K562 (cell line): ENCODE results near the gene WDFY2. TPM values are rescaled to one million over a fixed set of nuclear protein-coding genes. Genes with fewer than 3 reads are reported as not detected.

Source experiments
- ATAC-seq: fragments of 200-7000 bp; cut with Tn5 transposase; 3 replicates; pipeline ENCODE4 v1.9.1; 2020; ENCODE audit warnings: moderate library complexity
- Bru-seq: library from RNA; stranded (reverse); fragments of 400-500 nt; gene quantifications from one replicate; lab custom pipeline; 2021; lab: Mats Ljungman, UMichigan
- BruChase-seq, 2 experiments: library from RNA; stranded (reverse); fragments of 400-500 nt; gene quantifications; one replicate each; lab custom pipeline; 2021; lab: Mats Ljungman, UMichigan
- BruUV-seq: library from RNA; stranded (reverse); fragments of 400-500 nt; replicated peaks from 2 replicates; lab custom pipeline; 2021; lab: Mats Ljungman, UMichigan
- CTCF ChIA-PET: fragments of 300-600 bp; formaldehyde crosslinking; extraction: SDS; loops from one replicate; lab custom pipeline; 2021; ENCODE audit warnings: low intra/inter-chr PET ratio; lab: Yijun Ruan, JAX
- POLR2A ChIA-PET: fragments of 300-600, 350-650 bp; sonication (Branson Sonifier 250); formaldehyde crosslinking; extraction: SDS; loops from one replicate; lab custom pipeline; 2021; ENCODE audit warnings: antibody characterized with exemption, inconsistent platforms; lab: Yijun Ruan, JAX
- DNase-seq, 4 experiments: peaks; one replicate each; pipeline versions ENCODE4 v3.0.0 to v3.0.0-alpha.2; 2011 to 2018; ENCODE audit warnings: low spot score in 3 of 4, mixed read lengths in 3 of 4; ENCODE audit errors: extremely low read depth in 1 of 4
- FAIRE-seq: peaks from 2 replicates; lab custom pipeline; 2011; peaks lifted over from hg19 to GRCh38; lab: Jason Lieb, UNC
- H2AFZ ChIP-seq: 2 replicates; pipeline ENCODE4 v1.6.0; 2011; ENCODE audit warnings: low read depth, low read length, control low read depth, inconsistent platforms
- H3K27ac ChIP-seq: fragments of 200-600 bp; 3 replicates; pipeline ENCODE4 v1.8.0; 2011; ENCODE audit warnings: low read depth, mild to moderate bottlenecking, control low read depth, inconsistent platforms, low read length, moderate library complexity, mixed read lengths; ENCODE audit errors: extremely low read depth
- H3K27me3 ChIP-seq, 2 experiments: fragments of 300-600 bp in 1 of 2; 2 replicates in 1 of 2; 3 replicates in 1 of 2; pipeline versions ENCODE4 v1.6.0 to v1.8.0; 2011; ENCODE audit warnings: inconsistent platforms in 2 of 2, low read length in 2 of 2, mild to moderate bottlenecking in 1 of 2, mixed read lengths in 1 of 2, moderate library complexity in 1 of 2; ENCODE audit not compliant: control insufficient read depth in 2 of 2, insufficient read depth in 2 of 2
- H3K36me3 ChIP-seq: fragments of 300-600 bp; 3 replicates; pipeline ENCODE4 v1.8.0; 2011; ENCODE audit warnings: mild to moderate bottlenecking, low read length, inconsistent platforms; ENCODE audit not compliant: control insufficient read depth, insufficient read depth
- H3K4me1 ChIP-seq, 2 experiments: fragments of 200-600 bp in 1 of 2; replicated peaks in 1 of 2; 2 replicates in 1 of 2; 3 replicates in 1 of 2; pipeline versions ENCODE4 v1.5.1 to v1.8.0; 2011; ENCODE audit warnings: inconsistent platforms in 2 of 2, low read length in 2 of 2, mild to moderate bottlenecking in 1 of 2, mixed read lengths in 1 of 2, moderate library complexity in 1 of 2; ENCODE audit not compliant: control insufficient read depth in 2 of 2, insufficient read depth in 2 of 2
- H3K4me2 ChIP-seq: 2 replicates; pipeline ENCODE4 v1.6.1; 2011; ENCODE audit warnings: low read length, control low read depth, inconsistent platforms, mixed read lengths; ENCODE audit not compliant: insufficient read depth
- H3K4me3 ChIP-seq: fragments of 200-600 bp; sonication (generic), shearing (Covaris generic); 2 replicates; pipeline ENCODE4 v1.5.1; 2016; ENCODE audit warnings: control low read depth, inconsistent platforms
- H3K79me2 ChIP-seq: fragments of 200-600 bp; 3 replicates; pipeline ENCODE4 v1.8.0; 2011; ENCODE audit warnings: low read length, inconsistent platforms; ENCODE audit not compliant: control insufficient read depth, insufficient read depth
- H3K9ac ChIP-seq, 2 experiments: 2 replicates each; pipeline versions ENCODE4 v1.6.0 to v1.6.1; 2011; ENCODE audit warnings: low read depth in 2 of 2, low read length in 2 of 2, control low read depth in 1 of 2, inconsistent platforms in 1 of 2, mild to moderate bottlenecking in 1 of 2, mixed read lengths in 1 of 2; ENCODE audit not compliant: insufficient read depth in 1 of 2
- H3K9me1 ChIP-seq: one replicate; pipeline ENCODE4 v1.6.0; 2011; ENCODE audit warnings: inconsistent platforms, mild to moderate bottlenecking, low read length, moderate library complexity; ENCODE audit not compliant: control insufficient read depth, insufficient read depth
- H3K9me3 ChIP-seq: replicated peaks from 2 replicates; pipeline ENCODE4 v1.5.1; 2011; ENCODE audit warnings: low read depth, low read length, inconsistent platforms; ENCODE audit not compliant: control insufficient read depth, insufficient read depth
- H4K20me1 ChIP-seq: replicated peaks from 2 replicates; pipeline ENCODE4 v1.6.1; 2011; ENCODE audit warnings: low read length, inconsistent platforms, mixed read lengths; ENCODE audit not compliant: control insufficient read depth, insufficient read depth
- EGR1 ChIP-seq: fragments of 450-650 bp; conservative IDR thresholded peaks from 2 replicates; pipeline ENCODE4 v1.6.1; 2017; ENCODE audit warnings: mild to moderate bottlenecking
- GMEB1 ChIP-seq: fragments of 250-450 bp; sonication (Bioruptor Pico); IDR thresholded peaks from 2 replicates; pipeline ENCODE4 v1.4.0; 2020; ENCODE audit warnings: mild to moderate bottlenecking
- KDM5B ChIP-seq: fragments of 200-600 bp; sonication (generic); IDR thresholded peaks from 2 replicates; pipeline ENCODE4 v1.6.1; 2012; ENCODE audit warnings: low read depth, mild to moderate bottlenecking, moderate library complexity, low read length, control low read depth, inconsistent platforms; ENCODE audit not compliant: insufficient replicate concordance
- PHF8 ChIP-seq: fragments of 200-600 bp; sonication (generic); IDR thresholded peaks from 2 replicates; pipeline ENCODE4 v1.6.1; 2012; ENCODE audit warnings: mixed run types, mild to moderate bottlenecking, inconsistent platforms, low read length, moderate library complexity, borderline replicate concordance
- SOX6 ChIP-seq: fragments of 450-650 bp; IDR thresholded peaks from 2 replicates; pipeline ENCODE4 v1.6.1; 2014; ENCODE audit warnings: mild to moderate bottlenecking
- SRF ChIP-seq, 2 experiments: fragments of 250-450, 450-650 bp in 1 of 2; sonication (Bioruptor Pico) in 1 of 2; sonication (generic) in 1 of 2; formaldehyde crosslinking; IDR thresholded peaks; 2 replicates each; pipeline versions ENCODE4 v1.5.0 to v1.5.1; 2020 to 2022; ENCODE audit warnings: mild to moderate bottlenecking in 1 of 2, missing genetic modification reagents in 1 of 2
- ZKSCAN8 ChIP-seq: fragments of 200-800 bp; sonication (Bioruptor generic); IDR thresholded peaks from 2 replicates; pipeline ENCODE4 v1.6.1; 2016; ENCODE audit warnings: missing genetic modification characterization, missing compliant biosample characterization
- ZNF408 ChIP-seq: fragments of 250-450 bp; sonication (Bioruptor Pico); IDR thresholded peaks from 2 replicates; pipeline ENCODE4 v1.4.0; 2020; ENCODE audit warnings: low read depth, mild to moderate bottlenecking, moderate library complexity
- WGBS: fragments of 100-300 bp; shearing (Covaris generic); methylation state at CpG from one replicate; pipeline ENCODE4 v1.1.6; 2016; ENCODE audit warnings: low coverage, mixed read lengths; ENCODE audit not compliant: insufficient coverage; ENCODE audit errors: missing lambda C conversion rate; 5-methylcytosine and 5-hydroxymethylcytosine counted together
- in situ Hi-C: fragments of 300-500 bp; cut with MboI; formaldehyde crosslinking; loops from 4 replicates; pipeline ENCODE4 v1.15.0; 2018; ENCODE audit warnings: inconsistent platforms, mixed read lengths
- intact Hi-C: fragments of 100-400 bp; cut with micrococcal nuclease; formaldehyde crosslinking; loops from 2 replicates; pipeline ENCODE4 v1.14.2; 2022
- long read RNA-seq, 3 experiments: library from polyadenylated mRNA in 2 of 3; library from RNA in 1 of 3; unstranded in 2 of 3; stranded (forward) in 1 of 3; transcript quantifications; one replicate each; pipeline ENCODE4 v2.0.0, GENCODE V29; 2019 to 2022
- polyA minus RNA-seq, 3 experiments: library from RNA; depleted of rRNA, polyadenylated mRNA; stranded (reverse); fragments of >200 nt; gene quantifications; 2 replicates each; pipeline ENCODE4 v1.2.3, GENCODE V29; 2011
- polyA plus RNA-seq, 8 experiments: library from polyadenylated mRNA; depleted of rRNA in 4 of 8; stranded (reverse) in 5 of 8; unstranded in 3 of 8; fragments of >200 nt; fragmentation: Nextera tagmentation in 2 of 8; fragmentation: Illumina TruSeq in 1 of 8; extraction: Ambion mirVana in 2 of 8; extraction: Trizol in 1 of 8; gene quantifications; 2 replicates each; pipeline versions ENCODE4 v1.2.1 to v1.2.3, GENCODE V29; 2011 to 2014; ENCODE audit warnings: inconsistent platforms in 1 of 8, missing spikeins in 1 of 8
- total RNA-seq, 7 experiments: library from RNA; depleted of rRNA in 6 of 7; stranded (reverse); fragments of >200 nt in 6 of 7; fragmentation: Illumina TruSeq in 2 of 7; extraction: Trizol in 2 of 7; gene quantifications; 2 replicates each; pipeline versions ENCODE4 v1.2.1 to v1.2.3, GENCODE V29; 2011 to 2021; ENCODE audit warnings: low replicate concordance in 1 of 7
- TF ChIP-seq, protein P1 (sequence below): fragments of 450-650 bp; IDR thresholded peaks from 2 replicates; pipeline ENCODE4 v1.7.0; 2016; ENCODE audit warnings: borderline replicate concordance

WDFY2 gene, protein sequence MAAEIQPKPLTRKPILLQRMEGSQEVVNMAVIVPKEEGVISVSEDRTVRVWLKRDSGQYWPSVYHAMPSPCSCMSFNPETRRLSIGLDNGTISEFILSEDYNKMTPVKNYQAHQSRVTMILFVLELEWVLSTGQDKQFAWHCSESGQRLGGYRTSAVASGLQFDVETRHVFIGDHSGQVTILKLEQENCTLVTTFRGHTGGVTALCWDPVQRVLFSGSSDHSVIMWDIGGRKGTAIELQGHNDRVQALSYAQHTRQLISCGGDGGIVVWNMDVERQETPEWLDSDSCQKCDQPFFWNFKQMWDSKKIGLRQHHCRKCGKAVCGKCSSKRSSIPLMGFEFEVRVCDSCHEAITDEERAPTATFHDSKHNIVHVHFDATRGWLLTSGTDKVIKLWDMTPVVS
- 13.0 and 31.2 TPM in 2 replicates for total RNA-seq (2011; cell fraction: chromatin; rRNA removed; ENCODE audit: low replicate concordance)
- total RNA-seq (2011; cell fraction: nucleolus; rRNA removed), result 9.2 and 10.9 TPM in 2 replicates
- 20.1 and 30.6 TPM in 2 replicates for total RNA-seq (2011; cell fraction: nucleoplasm; rRNA removed)
- total RNA-seq (2014; rRNA removed) (3.5 and 4.4 TPM in 2 replicates), total RNA-seq (2014; rRNA removed; fragmentation: Illumina TruSeq; extraction: Trizol) (4.4 and 5.2 TPM in 2 replicates), total RNA-seq (2015; rRNA removed; fragmentation: Illumina TruSeq; extraction: Trizol) (5.1 and 5.7 TPM in 2 replicates), total RNA-seq (2021) (6.4 and 7.1 TPM in 2 replicates), polyA plus RNA-seq (2011; rRNA removed) (4.7 and 4.9 TPM in 2 replicates), polyA plus RNA-seq (2014; fragmentation: Illumina TruSeq; extraction: Trizol) (3.5 and 4.6 TPM in 2 replicates), polyA plus RNA-seq (2014; fragmentation: Nextera tagmentation; extraction: Ambion mirVana) (1 to 10 TPM in 1 of 2 experiments, under 1 TPM in 1; 0.66 to 1.1 TPM), polyA plus RNA-seq (2014; rRNA removed) (3.7 and 4.4 TPM in 2 replicates), polyA minus RNA-seq (2011; rRNA and poly(A)+ RNA removed) (9.8 and 11.9 TPM in 2 replicates), Bru-seq, nascent RNA (percentile 69 among the genes with signal in this experiment), BruChase-seq, experiment 1, labeled RNA remaining after a 2-hour chase (percentile 68 among the genes with signal in this experiment), BruChase-seq, experiment 2, labeled RNA remaining after a 6-hour chase (percentile 67 among the genes with signal in this experiment)
- 1.6 and 3.0 TPM in 2 replicates for polyA plus RNA-seq (2011; cell fraction: cytosol; rRNA removed)
- polyA plus RNA-seq (2011; cell fraction: nucleus; rRNA removed), result 12.4 and 14.2 TPM in 2 replicates
- polyA plus RNA-seq (2012), result 4.0 and 10.5 TPM in 2 replicates
- polyA minus RNA-seq (2011; cell fraction: cytosol; rRNA and poly(A)+ RNA removed), result 1.9 and 2.0 TPM in 2 replicates
- 14.3 and 18.1 TPM in 2 replicates for polyA minus RNA-seq (2011; cell fraction: nucleus; rRNA and poly(A)+ RNA removed)
- long read RNA-seq, experiment 1, full-length matches to known transcripts, result 15 of 34 reads
- long read RNA-seq, experiment 1, partial matches to known transcripts, result 4 of 34 reads
- long read RNA-seq, experiment 1, other reads (novel, unspliced or antisense), result 15 of 34 reads
- long read RNA-seq, experiment 2, full-length matches to known transcripts, result 1 of 4 reads
- long read RNA-seq, experiment 2, partial matches to known transcripts, result 2 of 4 reads
- long read RNA-seq, experiment 2, other reads (novel, unspliced or antisense), result 1 of 4 reads
- long read RNA-seq, experiment 3, full-length matches to known transcripts, result 4 of 8 reads
- long read RNA-seq, experiment 3, partial matches to known transcripts, result 1 of 8 reads
- long read RNA-seq, experiment 3, other reads (novel, unspliced or antisense), result 3 of 8 reads

DNA sequence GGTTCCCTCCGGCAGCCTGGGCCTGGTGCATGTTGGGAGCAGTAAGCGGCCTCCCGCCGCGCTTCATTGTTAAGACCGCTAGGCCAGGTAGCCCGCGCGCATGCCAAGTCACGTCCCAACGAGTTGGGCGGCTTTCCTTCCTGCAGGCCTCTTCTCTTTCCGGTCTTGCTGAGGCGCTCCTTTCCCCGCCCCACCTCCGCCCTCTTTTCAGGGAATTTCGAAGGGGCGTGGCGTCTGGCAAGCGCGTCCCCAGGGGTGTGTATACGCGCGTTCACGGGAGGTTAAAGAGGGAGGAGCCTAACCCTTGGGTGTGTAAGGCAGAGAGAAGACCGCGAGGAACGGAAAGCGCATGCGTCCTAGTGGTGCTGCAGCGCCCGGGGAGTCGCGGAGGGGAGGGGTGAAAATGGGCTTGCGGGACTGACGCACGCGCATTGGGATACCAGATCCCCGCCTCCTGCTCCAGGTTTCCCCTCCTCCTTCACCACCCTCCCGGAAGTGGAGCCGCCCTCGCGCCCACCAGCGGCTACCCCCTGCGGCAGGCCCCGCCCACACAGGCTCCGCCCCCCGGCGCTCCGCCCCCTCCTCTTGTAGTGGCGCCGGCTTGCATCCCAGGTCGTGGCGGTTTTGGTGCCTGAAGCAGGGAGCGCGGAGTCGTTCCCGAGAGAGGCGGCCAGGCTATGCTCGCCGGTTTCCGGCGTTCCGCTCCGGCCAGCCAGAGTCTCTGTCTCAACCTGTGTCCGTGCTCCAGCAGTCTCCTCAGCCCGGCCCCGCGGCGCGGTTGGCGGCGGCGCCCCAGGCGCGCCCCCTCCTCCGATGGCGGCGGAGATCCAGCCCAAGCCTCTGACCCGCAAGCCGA is at the start of gene WDFY2:
WDFY2 (plus strand) TSS at position 588 of the 856 bp plus-strand sequence; CDS start at position 814, 226 bp downstream.
- no peaks in the 10 kb centered on the region for H3K9me3 ChIP-seq
- peaks cover 10 to 32% of the 10 kb centered on the region in 2 experiments; a peak in 4 of 5 replicates for H3K4me1 ChIP-seq
- ChIA-PET POLR2A (interaction anchor here (1.1 to 1.4 kb wide), 2 partner anchors 12 to 131 kb away, joined by 3 to 4 read pairs; partner anchors contain the start of gene INTS6), CTCF (no interaction called here)
- FAIRE-seq (peak; percentile 99), DNase-seq (peak; percentile 92 to 97 (median 92)), ATAC-seq (peak; percentile 91)
- no peaks in the 10 kb centered on the region for H4K20me1 ChIP-seq
- H3K27me3 ChIP-seq, result no peaks in the 10 kb centered on the region
- intact Hi-C loops (loop anchor here (1.0 to 10.0 kb wide), 3 partner anchors 42 to 171 kb away; partner anchors contain the start of gene INTS6), in situ Hi-C loops (no loop called here)
- H3K4me2 ChIP-seq, result peak within 1 kb of the TSS; percentile 91
- 2% methylated on average over 39 of the region's 81 CpGs for WGBS
- no peaks in the 10 kb centered on the region for H3K9me1 ChIP-seq
- no TSS peak for BruUV-seq
- peaks cover 45% of the 10 kb centered on the region for H3K79me2 ChIP-seq
- H3K27ac ChIP-seq, result peak within 1 kb of the TSS; percentile 85
- H2AFZ ChIP-seq, result peak within 1 kb of the TSS; percentile 95
- H3K4me3 ChIP-seq, result peak within 1 kb of the TSS; percentile 82
- H3K9ac ChIP-seq, result peak within 1 kb of the TSS; percentile 74 to 97
- H3K36me3 ChIP-seq, result no peaks in the 10 kb centered on the region
- TF ChIP-seq SOX6 (peak; percentile 74), EGR1 (peak; percentile 89), ZNF408 (CRISPR knock-in tag) (no peak), KDM5B (peak; percentile 51), GMEB1 (CRISPR knock-in tag) (peak; percentile 9; the same call in 1 of the 2 replicates), PHF8 (peak; percentile 59; the same call in 1 of the 2 replicates), SRF (CRISPR knock-in tag; IDR thresholded peaks at IDR 0.05) (peak in 1 of 2 experiments; percentile 19; a peak in 1 of 4 replicates), ZKSCAN8 (CRISPR knock-in tag) (no peak)
- TF ChIP-seq, protein P1, sequence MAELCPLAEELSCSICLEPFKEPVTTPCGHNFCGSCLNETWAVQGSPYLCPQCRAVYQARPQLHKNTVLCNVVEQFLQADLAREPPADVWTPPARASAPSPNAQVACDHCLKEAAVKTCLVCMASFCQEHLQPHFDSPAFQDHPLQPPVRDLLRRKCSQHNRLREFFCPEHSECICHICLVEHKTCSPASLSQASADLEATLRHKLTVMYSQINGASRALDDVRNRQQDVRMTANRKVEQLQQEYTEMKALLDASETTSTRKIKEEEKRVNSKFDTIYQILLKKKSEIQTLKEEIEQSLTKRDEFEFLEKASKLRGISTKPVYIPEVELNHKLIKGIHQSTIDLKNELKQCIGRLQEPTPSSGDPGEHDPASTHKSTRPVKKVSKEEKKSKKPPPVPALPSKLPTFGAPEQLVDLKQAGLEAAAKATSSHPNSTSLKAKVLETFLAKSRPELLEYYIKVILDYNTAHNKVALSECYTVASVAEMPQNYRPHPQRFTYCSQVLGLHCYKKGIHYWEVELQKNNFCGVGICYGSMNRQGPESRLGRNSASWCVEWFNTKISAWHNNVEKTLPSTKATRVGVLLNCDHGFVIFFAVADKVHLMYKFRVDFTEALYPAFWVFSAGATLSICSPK, result no peak
